IMR-90 (cell line): Measurements from ENCODE around the gene CYP11A1. TPM values are rescaled to one million over a fixed set of nuclear protein-coding genes. Genes with fewer than 3 reads are reported as not detected.

ENCODE experiments used
- ATAC-seq: fragments of 200-7000 bp; cut with Tn5 transposase; 2 replicates; pipeline ENCODE4 v1.9.1; 2020; ENCODE audit warnings: low read depth, mild to moderate bottlenecking, moderate library complexity
- BruUV-seq: library from RNA; stranded (reverse); fragments of 400-500 nt; replicated peaks from 2 replicates; lab custom pipeline; 2021; lab: Mats Ljungman, UMichigan
- CTCF ChIA-PET: fragments of 300-600 bp; formaldehyde crosslinking; extraction: SDS; loops from one replicate; lab custom pipeline; 2021; ENCODE audit warnings: antibody characterized with exemption; lab: Yijun Ruan, JAX
- POLR2A ChIA-PET: fragments of 300-600 bp; sonication (Branson Sonifier 250); formaldehyde crosslinking; loops from one replicate; lab custom pipeline; 2022; ENCODE audit warnings: antibody characterized with exemption; ENCODE audit not compliant: unreplicated experiment; lab: Charles Lee
- DNase-seq: peaks from one replicate; pipeline ENCODE4 v3.0.0; 2013
- H2AFZ ChIP-seq: replicated peaks from 2 replicates; pipeline ENCODE3; 2013; ENCODE audit warnings: low read length, mild to moderate bottlenecking; ENCODE audit not compliant: poor library complexity
- H2AK5ac ChIP-seq: 2 replicates; pipeline ENCODE4 v1.6.1; 2013; ENCODE audit warnings: low read depth, low read length, inconsistent platforms
- H2AK9ac ChIP-seq: replicated peaks from 2 replicates; pipeline ENCODE3; 2013; ENCODE audit warnings: mild to moderate bottlenecking, low read depth, low read length, moderate library complexity; ENCODE audit not compliant: poor library complexity
- H2BK120ac ChIP-seq: 2 replicates; pipeline ENCODE4 v1.6.1; 2013; ENCODE audit warnings: low read depth, low read length, inconsistent platforms
- H2BK15ac ChIP-seq: 3 replicates; pipeline ENCODE4 v1.6.1; 2013; ENCODE audit warnings: low read depth, low read length, inconsistent platforms
- H2BK20ac ChIP-seq: 2 replicates; pipeline ENCODE4 v1.6.1; 2013; ENCODE audit warnings: low read depth, mild to moderate bottlenecking, inconsistent platforms, low read length, moderate library complexity
- H2BK5ac ChIP-seq: 2 replicates; pipeline ENCODE4 v1.6.1; 2013; ENCODE audit warnings: mild to moderate bottlenecking, low read depth, low read length, inconsistent platforms; ENCODE audit not compliant: poor library complexity, severe bottlenecking
- H3K14ac ChIP-seq: replicated peaks from 2 replicates; pipeline ENCODE4 v1.6.1; 2013; ENCODE audit warnings: low read depth, low read length, inconsistent platforms
- H3K18ac ChIP-seq: 2 replicates; pipeline ENCODE4 v1.6.1; 2013; ENCODE audit warnings: low read depth, low read length, control low read depth
- H3K23ac ChIP-seq: 2 replicates; pipeline ENCODE4 v1.6.1; 2013; ENCODE audit warnings: low read depth, low read length, inconsistent platforms
- H3K27ac ChIP-seq: 2 replicates; pipeline ENCODE4 v1.5.1; 2013; ENCODE audit warnings: mild to moderate bottlenecking, control low read depth, low read length; ENCODE audit not compliant: insufficient read depth
- H3K27me3 ChIP-seq: 2 replicates; pipeline ENCODE4 v1.6.1; 2013; ENCODE audit warnings: low read length; ENCODE audit not compliant: control insufficient read depth, insufficient read depth
- H3K36me3 ChIP-seq: 2 replicates; pipeline ENCODE4 v1.6.1; 2013; ENCODE audit warnings: low read length, mixed read lengths; ENCODE audit not compliant: control insufficient read depth, insufficient read depth
- H3K4ac ChIP-seq: 2 replicates; pipeline ENCODE4 v1.6.1; 2013; ENCODE audit warnings: low read depth, low read length, inconsistent platforms
- H3K4me1 ChIP-seq: 2 replicates; pipeline ENCODE4 v1.6.1; 2013; ENCODE audit warnings: low read length, mixed read lengths; ENCODE audit not compliant: control insufficient read depth, insufficient read depth
- H3K4me2 ChIP-seq: 2 replicates; pipeline ENCODE4 v1.6.1; 2013; ENCODE audit warnings: low read depth, mild to moderate bottlenecking, control low read depth, low read length, moderate library complexity
- H3K4me3 ChIP-seq: 2 replicates; pipeline ENCODE4 v1.5.1; 2013; ENCODE audit warnings: low read depth, mild to moderate bottlenecking, control low read depth, low read length, moderate library complexity; ENCODE audit not compliant: insufficient read depth
- H3K56ac ChIP-seq: 2 replicates; pipeline ENCODE4 v1.6.1; 2013; ENCODE audit warnings: low read length, inconsistent platforms; ENCODE audit not compliant: insufficient read depth; ENCODE audit errors: extremely low read depth
- H3K79me1 ChIP-seq, 2 experiments: 2 replicates each; pipeline ENCODE4 v1.6.1; 2013; ENCODE audit warnings: low read length in 2 of 2, inconsistent platforms in 1 of 2, low read depth in 1 of 2
- H3K9ac ChIP-seq: 2 replicates; pipeline ENCODE4 v1.6.1; 2013; ENCODE audit warnings: low read depth, low read length, control low read depth
- H3K9me1 ChIP-seq: 2 replicates; pipeline ENCODE4 v1.6.1; 2013; ENCODE audit warnings: low read length, inconsistent platforms; ENCODE audit not compliant: insufficient read depth
- H3K9me3 ChIP-seq: 2 replicates; pipeline ENCODE4 v1.6.1; 2013; ENCODE audit warnings: low read length; ENCODE audit not compliant: control insufficient read depth, insufficient read depth
- H4K20me1 ChIP-seq: 2 replicates; pipeline ENCODE4 v1.6.1; 2013; ENCODE audit warnings: low read length, inconsistent platforms; ENCODE audit not compliant: insufficient read depth
- H4K5ac ChIP-seq: 2 replicates; pipeline ENCODE4 v1.6.1; 2013; ENCODE audit warnings: mild to moderate bottlenecking, low read depth, low read length, control low read depth
- H4K8ac ChIP-seq, 2 experiments: 2 replicates each; pipeline ENCODE4 v1.6.1; 2013; ENCODE audit warnings: low read depth in 2 of 2, low read length in 2 of 2, control low read depth in 1 of 2, inconsistent platforms in 1 of 2
- H4K91ac ChIP-seq: 2 replicates; pipeline ENCODE4 v1.6.1; 2013; ENCODE audit warnings: low read depth, low read length, inconsistent platforms; ENCODE audit not compliant: insufficient read depth
- BHLHE40 ChIP-seq: fragments of 150-350 bp; IDR thresholded peaks from 2 replicates; pipeline ENCODE4 v1.6.1; 2016; ENCODE audit warnings: mild to moderate bottlenecking, low read depth, low read length
- CEBPB ChIP-seq: IDR thresholded peaks from 2 replicates; pipeline ENCODE4 v1.6.1; 2012; ENCODE audit warnings: low read depth, low read length, improper control_type of control experiment
- CTCF ChIP-seq: conservative IDR thresholded peaks from 2 replicates; pipeline ENCODE4 v1.5.1; 2012; ENCODE audit warnings: mild to moderate bottlenecking, low read depth, low read length, improper control_type of control experiment
- MAFK ChIP-seq: IDR thresholded peaks from 2 replicates; pipeline ENCODE4 v1.6.1; 2012; ENCODE audit warnings: low read depth, low read length, improper control_type of control experiment
- MAZ ChIP-seq: IDR thresholded peaks from 2 replicates; pipeline ENCODE4 v1.6.1; 2012; ENCODE audit warnings: low read depth, mild to moderate bottlenecking, low read length, improper control_type of control experiment, moderate library complexity, borderline replicate concordance
- MXI1 ChIP-seq: IDR thresholded peaks from 2 replicates; pipeline ENCODE4 v1.6.1; 2012; ENCODE audit warnings: low read depth, mild to moderate bottlenecking, low read length, moderate library complexity, borderline replicate concordance
- POLR2A ChIP-seq: IDR thresholded peaks from 2 replicates; pipeline ENCODE4 v1.6.1; 2012; ENCODE audit warnings: mild to moderate bottlenecking, low read depth, low read length
- WGBS, 2 experiments: methylation state at CpG; one replicate each; pipeline versions ENCODE4 v1.1.5 to v1.1.7; 2013; ENCODE audit warnings: missing lambda C conversion rate in 2 of 2; ENCODE audit not compliant: insufficient read length in 1 of 2; ENCODE audit errors: extremely low coverage in 2 of 2; 5-methylcytosine and 5-hydroxymethylcytosine counted together
- dilution Hi-C: fragments of 300-500 bp; cut with HindIII; formaldehyde crosslinking; loops from one replicate; pipeline ENCODE4 v1.14.3; 2018; ENCODE audit warnings: low sequenced_read_pairs; ENCODE audit not compliant: unreplicated experiment
- in situ Hi-C: fragments of 300-500 bp; cut with MboI; formaldehyde crosslinking; loops from 3 replicates; pipeline ENCODE4 v1.14.3; 2019; ENCODE audit warnings: low sequenced_read_pairs, inconsistent platforms, mixed read lengths
- intact Hi-C: fragments of 100-400 bp; cut with micrococcal nuclease; formaldehyde crosslinking; loops from 2 replicates; pipeline ENCODE4 v1.10.0; 2022
- polyA plus RNA-seq, 3 experiments: library from polyadenylated mRNA; depleted of rRNA; stranded (reverse); fragments of >200 nt; gene quantifications; 2 replicates each; pipeline ENCODE4 v1.2.3, GENCODE V29; 2012; ENCODE audit warnings: low replicate concordance in 1 of 3
- total RNA-seq: library from RNA; depleted of rRNA; stranded (reverse); fragments of >200 nt; gene quantifications from 2 replicates; pipeline ENCODE4 v1.2.3, GENCODE V29; 2012

Gene CYP11A1
- total and polyA plus RNA-seq, 2 of the 4 experiments (the other 2 are of a cell fraction), result 0.18 to 0.50 TPM

- TF ChIP-seq MXI1, result no peak
Measured at GRCh38 chr15:74389241-74390048, 22.0 kb upstream of the CYP11A1 start (continued).

GRCh38 chr15:74388363-74388951 lies 21.0 kb upstream of the CYP11A1 start:
- in situ Hi-C loops, result no loop called here

More at GRCh38 chr15:74388363-74388951, 21.0 kb upstream of the CYP11A1 start:
- TF ChIP-seq MAZ, result no peak
- TF ChIP-seq CEBPB, result no peak
- TF ChIP-seq POLR2A, result no peak
- no peak for TF ChIP-seq CTCF
- TF ChIP-seq BHLHE40, result no peak
- TF ChIP-seq MXI1, result no peak
- TF ChIP-seq MAFK, result no peak
- no peaks in the 10 kb centered on the region for H3K36me3 ChIP-seq
- CTCF ChIA-PET, result no interaction called here
- H2AFZ ChIP-seq, result no peak overlapping the region
- H3K9ac ChIP-seq, result no peak overlapping the region
- peaks cover 22% of the 10 kb centered on the region for H3K9me1 ChIP-seq
- no peak overlapping the region for H4K8ac ChIP-seq
- H2BK20ac ChIP-seq, result no peak overlapping the region
- BruUV-seq, result no TSS peak
- no peaks in the 10 kb centered on the region for H3K27me3 ChIP-seq
- no peak overlapping the region for H3K27ac ChIP-seq
- no peak for DNase-seq
- no peaks in the 10 kb centered on the region for H3K9me3 ChIP-seq
- H3K18ac ChIP-seq, result no peak overlapping the region
- H3K4me2 ChIP-seq, result no peak overlapping the region
- H3K56ac ChIP-seq, result no peak overlapping the region
- no peak overlapping the region for H3K4ac ChIP-seq
- H2AK5ac ChIP-seq, result no peak overlapping the region
- H3K4me3 ChIP-seq, result no peak overlapping the region
- POLR2A ChIA-PET, result no interaction called here
- H2BK15ac ChIP-seq, result no peak overlapping the region
- H2BK5ac ChIP-seq, result no peak overlapping the region
- peaks cover 0 to 5% of the 10 kb centered on the region in 2 experiments; a peak in 1 of 4 replicates for H3K79me1 ChIP-seq
- no peak overlapping the region for H4K91ac ChIP-seq
- peaks cover 14% of the 10 kb centered on the region for H3K4me1 ChIP-seq
- 90% methylated on average over 6 of the region's 10 CpGs; no CpG with 5 or more reads in 1 of the 2 experiments for WGBS, 2 experiments
- H2BK120ac ChIP-seq, result no peak overlapping the region
- no peak overlapping the region for H4K5ac ChIP-seq
- no peak overlapping the region for H3K14ac ChIP-seq
- dilution Hi-C loops (no loop called here), intact Hi-C loops (no loop called here)
- no peak overlapping the region for H2AK9ac ChIP-seq
- ATAC-seq, result no peak
- no peaks in the 10 kb centered on the region for H4K20me1 ChIP-seq
- no peak overlapping the region for H3K23ac ChIP-seq
